HL-60 (cell line): ENCODE data around the gene SLC22A23.

ENCODE experiments used
- GABPA ChIP-seq: IDR thresholded peaks from 2 replicates; pipeline ENCODE4 v1.6.1; 2012; ENCODE audit warnings: low read depth
- POLR2AphosphoS5 ChIP-seq: IDR thresholded peaks from 2 replicates; pipeline ENCODE4 v1.6.1; 2012; ENCODE audit warnings: low read depth
- REST ChIP-seq: IDR thresholded peaks from 2 replicates; pipeline ENCODE4 v1.6.1; 2012; ENCODE audit warnings: low read depth; ENCODE audit not compliant: insufficient replicate concordance
- SPI1 ChIP-seq: IDR thresholded peaks from 2 replicates; pipeline ENCODE4 v1.6.1; 2012; ENCODE audit warnings: low read depth, mild to moderate bottlenecking, borderline replicate concordance
- TF ChIP-seq, protein P1 (sequence below): IDR thresholded peaks from one replicate; pipeline ENCODE4 v1.5.1; 2011; ENCODE audit warnings: low read length, control low read depth, inconsistent platforms; ENCODE audit not compliant: insufficient read depth

DNA sequence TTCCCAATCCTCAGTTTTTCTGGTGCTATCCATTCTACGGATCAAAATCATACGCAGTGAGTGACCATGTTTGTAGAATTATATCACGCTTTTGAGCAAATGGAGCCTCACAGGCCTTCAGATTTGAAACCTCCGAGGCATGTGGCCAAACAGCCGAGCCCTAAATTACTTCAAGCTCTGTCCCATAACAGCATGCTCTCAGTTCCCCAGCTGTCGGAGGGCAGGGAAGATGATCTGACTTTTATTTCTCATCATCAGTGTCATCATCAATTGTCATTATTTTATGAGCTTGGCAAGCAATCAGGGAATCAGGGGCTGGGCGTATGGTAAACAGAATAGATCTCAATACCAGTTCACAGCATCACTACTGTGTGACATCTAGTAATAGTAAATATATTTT lies 124.9 kb downstream of the SLC22A23 start:
- TF ChIP-seq, protein P1, sequence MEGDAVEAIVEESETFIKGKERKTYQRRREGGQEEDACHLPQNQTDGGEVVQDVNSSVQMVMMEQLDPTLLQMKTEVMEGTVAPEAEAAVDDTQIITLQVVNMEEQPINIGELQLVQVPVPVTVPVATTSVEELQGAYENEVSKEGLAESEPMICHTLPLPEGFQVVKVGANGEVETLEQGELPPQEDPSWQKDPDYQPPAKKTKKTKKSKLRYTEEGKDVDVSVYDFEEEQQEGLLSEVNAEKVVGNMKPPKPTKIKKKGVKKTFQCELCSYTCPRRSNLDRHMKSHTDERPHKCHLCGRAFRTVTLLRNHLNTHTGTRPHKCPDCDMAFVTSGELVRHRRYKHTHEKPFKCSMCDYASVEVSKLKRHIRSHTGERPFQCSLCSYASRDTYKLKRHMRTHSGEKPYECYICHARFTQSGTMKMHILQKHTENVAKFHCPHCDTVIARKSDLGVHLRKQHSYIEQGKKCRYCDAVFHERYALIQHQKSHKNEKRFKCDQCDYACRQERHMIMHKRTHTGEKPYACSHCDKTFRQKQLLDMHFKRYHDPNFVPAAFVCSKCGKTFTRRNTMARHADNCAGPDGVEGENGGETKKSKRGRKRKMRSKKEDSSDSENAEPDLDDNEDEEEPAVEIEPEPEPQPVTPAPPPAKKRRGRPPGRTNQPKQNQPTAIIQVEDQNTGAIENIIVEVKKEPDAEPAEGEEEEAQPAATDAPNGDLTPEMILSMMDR: no peak
- no peak for TF ChIP-seq GABPA
- TF ChIP-seq REST: no peak
- no peak for TF ChIP-seq POLR2AphosphoS5
- TF ChIP-seq SPI1: no peak
